Breast epithelium (tissue), 4 donors: ENCODE results near the gene SCARB2. TPM values are rescaled to one million over a fixed set of nuclear protein-coding genes. Genes with fewer than 3 reads are reported as not detected.

ENCODE experiments used
- DNase-seq, 2 donors: peaks; one replicate each; pipeline ENCODE4 v3.0.0-alpha.2; 2019; ENCODE audit warnings: low spot score in 2 of 2
- H3K27ac ChIP-seq, 2 donors: fragments of 200-600 bp; sonication (generic) in 1 of 2; one replicate each; pipeline ENCODE4 v1.5.1; 2016 to 2019; ENCODE audit warnings: mild to moderate bottlenecking in 1 of 2
- H3K27me3 ChIP-seq, 2 donors: fragments of 200-600 bp; sonication (generic) in 1 of 2; one replicate each; pipeline versions ENCODE4 v1.5.1 to v1.6.0; 2017 to 2019; ENCODE audit warnings: control low read depth in 1 of 2, mild to moderate bottlenecking in 1 of 2
- H3K36me3 ChIP-seq: fragments of 200-600 bp; one replicate; pipeline ENCODE4 v1.5.1; 2019
- H3K4me1 ChIP-seq, 2 donors: fragments of 200-600 bp; sonication (generic); one replicate each; pipeline ENCODE4 v1.5.1; 2016 to 2019; ENCODE audit warnings: control low read depth in 1 of 2
- H3K4me3 ChIP-seq, 3 donors: fragments of 200-600 bp; sonication (generic); 1 replicate in 2 of 3; 2 replicates in 1 of 3; pipeline ENCODE4 v1.5.1; 2016 to 2019; ENCODE audit warnings: mild to moderate bottlenecking in 3 of 3, moderate library complexity in 2 of 3
- H3K9me3 ChIP-seq, 2 donors: fragments of 200-600 bp; sonication (generic) in 1 of 2; one replicate each; pipeline ENCODE4 v1.5.1; 2016 to 2019; ENCODE audit warnings: control low read depth in 1 of 2
- CTCF ChIP-seq, 3 donors: fragments of 450-650 bp; IDR thresholded peaks; one replicate each; pipeline ENCODE4 v1.5.1; 2016 to 2017; ENCODE audit warnings: antibody characterized with exemption in 3 of 3, mild to moderate bottlenecking in 3 of 3, moderate library complexity in 3 of 3
- POLR2A ChIP-seq: fragments of 450-650 bp; IDR thresholded peaks from one replicate; pipeline ENCODE4 v1.6.1; 2016; ENCODE audit warnings: antibody characterized with exemption, mild to moderate bottlenecking, moderate library complexity
- POLR2AphosphoS5 ChIP-seq, 3 donors: sonication (generic); formaldehyde crosslinking; IDR thresholded peaks; one replicate each; pipeline ENCODE4 v1.6.1; 2017; ENCODE audit warnings: antibody characterized with exemption in 3 of 3
- intact Hi-C: fragments of 100-400 bp; cut with DNase I; formaldehyde crosslinking; loops from one replicate; pipeline ENCODE4 v1.15.1; 2023; ENCODE audit warnings: low total_unique reads
- total RNA-seq, 3 donors: library from RNA; depleted of rRNA; stranded (reverse); fragments of >200 nt; gene quantifications; one replicate each; pipeline ENCODE4 v1.1.0, GENCODE V29; 2016

Gene SCARB2
- total RNA-seq, 3 donors from 2014 or later = 148 to 231 (median 160) TPM

- intact Hi-C loops = no loop called here
- H3K4me3 ChIP-seq = no peak overlapping the region
- no peaks in the 10 kb centered on the region for H3K9me3 ChIP-seq
- no peak overlapping the region for H3K27ac ChIP-seq
- H3K4me1 ChIP-seq = no peaks in the 10 kb centered on the region
- no peak for TF ChIP-seq POLR2AphosphoS5 (IDR thresholded peaks at IDR 0.05)
- TF ChIP-seq POLR2A = no peak
- TF ChIP-seq CTCF (IDR thresholded peaks at IDR 0.05) = no peak
- no peak for DNase-seq
- H3K27me3 ChIP-seq = no peaks in the 10 kb centered on the region
- no peaks in the 10 kb centered on the region for H3K36me3 ChIP-seq
Measured at GRCh38 chr4:76120199-76120598, 93.4 kb downstream of the SCARB2 start.

GRCh38 chr4:76117536-76117935 lies 96.1 kb downstream of the SCARB2 start:
- no peak for DNase-seq
- no peaks in the 10 kb centered on the region for H3K27me3 ChIP-seq
- H3K9me3 ChIP-seq = no peaks in the 10 kb centered on the region
- TF ChIP-seq POLR2AphosphoS5 (IDR thresholded peaks at IDR 0.05) (no peak), POLR2A (no peak)
- H3K4me3 ChIP-seq = no peak overlapping the region
- H3K4me1 ChIP-seq = no peaks in the 10 kb centered on the region
- intact Hi-C loops = no loop called here
- peaks cover under 1% of the 10 kb centered on the region for H3K36me3 ChIP-seq
- H3K27ac ChIP-seq = no peak overlapping the region

- no peak for DNase-seq
- Histone ChIP-seq H3K4me3 (no peak overlapping the region), H3K27me3 (no peaks in the 10 kb centered on the region), H3K36me3 (peaks cover 6% of the 10 kb centered on the region), H3K27ac (no peak overlapping the region), H3K9me3 (no peaks in the 10 kb centered on the region), H3K4me1 (no peaks in the 10 kb centered on the region)
- TF ChIP-seq POLR2A (no peak), CTCF (IDR thresholded peaks at IDR 0.05) (no peak), POLR2AphosphoS5 (IDR thresholded peaks at IDR 0.05) (no peak)
- intact Hi-C loops = no loop called here
Measured at GRCh38 chr4:76116821-76117220, 96.8 kb downstream of the SCARB2 start.

Other genes starting within 250 kb of the SCARB2 start
- 10 to 100 TPM; 33.6 to 46.4 (median 45.9) TPM for gene SDAD1, start 222.9 kb downstream of the SCARB2 start, total RNA-seq
- gene CXCL9, start 206.3 kb downstream of the SCARB2 start, total RNA-seq = 1 to 10 TPM in 2 of 3 donors, not detected in 1; 2.3 to 2.7 TPM
- 1 to 10 TPM in 1 of 3 donors, not detected in 2; 1.2 TPM for gene CXCL10, start 190.3 kb downstream of the SCARB2 start, total RNA-seq
- not detected for gene CXCL11, start 177.8 kb downstream of the SCARB2 start, total RNA-seq
- gene ART3, start 139.1 kb downstream of the SCARB2 start, total RNA-seq = not detected
- 10 to 100 TPM; 46.6 to 70.5 (median 56.7) TPM for gene NUP54, start 65.4 kb downstream of the SCARB2 start, total RNA-seq
- 10 to 100 TPM in 1 of 3 donors, 1 to 10 TPM in 2; 6.1 to 17.9 (median 9.5) TPM for gene FAM47E, start 37.9 kb upstream of the SCARB2 start, total RNA-seq
- 10 to 100 TPM in 1 of 3 donors, 1 to 10 TPM in 2; 7.3 to 24.0 (median 8.8) TPM for gene STBD1, start 92.9 kb upstream of the SCARB2 start, total RNA-seq
- 1 to 10 TPM; 1.3 to 5.4 (median 4.3) TPM for gene CCDC158, start 207.3 kb upstream of the SCARB2 start, total RNA-seq
- gene SHROOM3, start 221.4 kb upstream of the SCARB2 start, total RNA-seq = 100 to 1,000 TPM in 2 of 3 donors, under 1 TPM in 1; 0.32 to 145 (median 100) TPM